ENCODE results near the gene P2RY14. TPM values are rescaled to one million over a fixed set of nuclear protein-coding genes. Genes with fewer than 3 reads are reported as not detected.

Gene P2RY14
- total and polyA plus RNA-seq, 2 of the 13 experiments (the other 11 are each of a cell fraction or from before 2014, with no cell fraction given): not detected

- no peak within 1 kb of the TSS for H3K4me3 ChIP-seq (replicated peaks in 1 of 3; ENCODE audit: insufficient read depth in 1 of 3, low read depth in 2 of 3, low read length in 3 of 3)
- DNase-seq (ENCODE audit: low spot score) (no peak), ATAC-seq (no peak), FAIRE-seq (no peak)
- H3K4me2 ChIP-seq (ENCODE audit: low read depth, low read length): no peak within 1 kb of the TSS
- H3K9ac ChIP-seq (ENCODE audit: insufficient read depth, low read depth, low read length): no peak within 1 kb of the TSS
- no peaks in the 10 kb centered on the region for H3K79me2 ChIP-seq (ENCODE audit: insufficient read depth, low read length)
- in situ Hi-C loops (cut with HindIII; ENCODE audit: extremely low pct_ligation_motif_present, low pct_unique_long_range_greater_than_20kb): no loop called here
- no peaks in the 10 kb centered on the region for H3K4me1 ChIP-seq (ENCODE audit: insufficient read depth, low read length)
- no peaks in the 10 kb centered on the region for H3K9me3 ChIP-seq (ENCODE audit: low read length)
- intact Hi-C loops (cut with micrococcal nuclease; ENCODE audit: unreplicated experiment): no loop called here
- POLR2A ChIA-PET: no interaction called here
- H2AFZ ChIP-seq (ENCODE audit: low read length): no peak within 1 kb of the TSS
- no peak within 1 kb of the TSS for H3K27ac ChIP-seq (ENCODE audit: extremely low read length, insufficient read depth, low read length)
- BruUV-seq (replicated peaks): no TSS peak
- H3K27me3 ChIP-seq (ENCODE audit: control insufficient read depth in 1 of 2, insufficient read depth in 2 of 2, low read length in 2 of 2): no peaks in the 10 kb centered on the region
- WGBS (ENCODE audit: low lambda C conversion rate): 40% methylated on average over 7 of the region's 7 CpGs
- no peaks in the 10 kb centered on the region for H3K36me3 ChIP-seq (replicated peaks in 1 of 2; ENCODE audit: control insufficient read depth in 1 of 2, insufficient read depth in 2 of 2, low read length in 2 of 2)
- CTCF ChIA-PET (ENCODE audit: low intra/inter-chr PET ratio, low total read pairs): no interaction called here
- no peaks in the 10 kb centered on the region for H4K20me1 ChIP-seq (ENCODE audit: insufficient read depth, low read length)
- TF ChIP-seq ZNF878 (CRISPR knock-in tag; IDR thresholded peaks at IDR 0.05): no peak
- no peak for TF ChIP-seq ZNF280B (CRISPR knock-in tag; IDR thresholded peaks at IDR 0.05; ENCODE audit: borderline replicate concordance)
- TF ChIP-seq SIX4 (CRISPR knock-in tag; IDR thresholded peaks at IDR 0.05): no peak
- no peak for TF ChIP-seq NCOA5 (CRISPR knock-in tag; IDR thresholded peaks at IDR 0.05)
- TF ChIP-seq SSRP1 (CRISPR knock-in tag; IDR thresholded peaks at IDR 0.05): no peak
- TF ChIP-seq RNF219 (CRISPR knock-in tag; IDR thresholded peaks at IDR 0.05): no peak
- TF ChIP-seq ELF1 (CRISPR knock-in tag; IDR thresholded peaks at IDR 0.05): no peak
- TF ChIP-seq CAMTA2 (CRISPR knock-in tag; IDR thresholded peaks at IDR 0.05; ENCODE audit: borderline replicate concordance): no peak
- no peak for TF ChIP-seq ZNF510 (CRISPR knock-in tag; IDR thresholded peaks at IDR 0.05; ENCODE audit: low read depth)
- TF ChIP-seq, protein P1, sequence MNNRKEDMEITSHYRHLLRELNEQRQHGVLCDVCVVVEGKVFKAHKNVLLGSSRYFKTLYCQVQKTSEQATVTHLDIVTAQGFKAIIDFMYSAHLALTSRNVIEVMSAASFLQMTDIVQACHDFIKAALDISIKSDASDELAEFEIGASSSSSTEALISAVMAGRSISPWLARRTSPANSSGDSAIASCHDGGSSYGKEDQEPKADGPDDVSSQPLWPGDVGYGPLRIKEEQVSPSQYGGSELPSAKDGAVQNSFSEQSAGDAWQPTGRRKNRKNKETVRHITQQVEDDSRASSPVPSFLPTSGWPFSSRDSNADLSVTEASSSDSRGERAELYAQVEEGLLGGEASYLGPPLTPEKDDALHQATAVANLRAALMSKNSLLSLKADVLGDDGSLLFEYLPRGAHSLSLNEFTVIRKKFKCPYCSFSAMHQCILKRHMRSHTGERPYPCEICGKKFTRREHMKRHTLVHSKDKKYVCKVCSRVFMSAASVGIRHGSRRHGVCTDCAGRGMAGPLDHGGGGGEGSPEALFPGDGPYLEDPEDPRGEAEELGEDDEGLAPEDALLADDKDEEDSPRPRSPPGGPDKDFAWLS (CRISPR knock-in tag; IDR thresholded peaks at IDR 0.05; ENCODE audit: borderline replicate concordance): no peak
Measured at GRCh38 chr3:151316267-151316991, 38.1 kb upstream of the P2RY14 start, which contains the start of gene GPR87. Gene GPR87, minus strand, starts transcription at chr3:151316820. Its CDS starts 16,720 bp downstream, at chr3:151300100.

Measured in HepG2 (cell line).